Measurements from ENCODE around the gene LIPI.
A peak's percentile ranks its signal among the peaks of the same experiment; 100 is the strongest.

LIPI gene

GRCh38 chr21:14235101-14235500 is 24.3 kb upstream of the LIPI start:
- H3K9me3 ChIP-seq = no peaks in the 10 kb centered on the region
- no peak for TF ChIP-seq CTCF (IDR thresholded peaks at IDR 0.05)
- no peaks in the 10 kb centered on the region for H3K27me3 ChIP-seq
- H3K27ac ChIP-seq = no peak overlapping the region
- H3K4me3 ChIP-seq (ENCODE audit: low read depth in 1 of 2, low read length in 1 of 2) = no peak overlapping the region
- no peaks in the 10 kb centered on the region for H3K4me1 ChIP-seq (ENCODE audit: control insufficient read depth in 1 of 2, insufficient read depth in 1 of 2, low read depth in 1 of 2, low read length in 1 of 2)
- H3K36me3 ChIP-seq = no peaks in the 10 kb centered on the region

- no peak overlapping the region for H3K4me3 ChIP-seq (ENCODE audit: low read depth in 1 of 2, low read length in 1 of 2)
- H3K27me3 ChIP-seq = no peaks in the 10 kb centered on the region
- no peak for TF ChIP-seq CTCF (IDR thresholded peaks at IDR 0.05)
- H3K36me3 ChIP-seq = peaks cover 3% of the 10 kb centered on the region
- H3K9me3 ChIP-seq = no peaks in the 10 kb centered on the region
- no peaks in the 10 kb centered on the region for H3K4me1 ChIP-seq (ENCODE audit: control insufficient read depth in 1 of 2, insufficient read depth in 1 of 2, low read depth in 1 of 2, low read length in 1 of 2)
- H3K27ac ChIP-seq = no peak overlapping the region
Measured at GRCh38 chr21:14229399-14229798, 18.6 kb upstream of the LIPI start.

- H3K9me3 ChIP-seq = no peaks in the 10 kb centered on the region
- H3K27ac ChIP-seq = no peak overlapping the region
- H3K4me1 ChIP-seq (ENCODE audit: control insufficient read depth in 1 of 2, insufficient read depth in 1 of 2, low read depth in 1 of 2, low read length in 1 of 2) = peaks cover 14 to 39% of the 10 kb centered on the region in 2 experiments
- H3K27me3 ChIP-seq = no peaks in the 10 kb centered on the region
- H3K4me3 ChIP-seq (ENCODE audit: low read depth in 1 of 2, low read length in 1 of 2) = no peak overlapping the region
- H3K36me3 ChIP-seq = peaks cover 3% of the 10 kb centered on the region
- TF ChIP-seq CTCF (IDR thresholded peaks at IDR 0.05) = no peak
Measured at GRCh38 chr21:14223365-14223764, 12.6 kb upstream of the LIPI start.

- no peaks in the 10 kb centered on the region for H3K36me3 ChIP-seq
- TF ChIP-seq CTCF (IDR thresholded peaks at IDR 0.05) = no peak
- peaks cover 16 to 27% of the 10 kb centered on the region in 2 experiments for H3K4me1 ChIP-seq (ENCODE audit: control insufficient read depth in 1 of 2, insufficient read depth in 1 of 2, low read depth in 1 of 2, low read length in 1 of 2)
- no peak within 1 kb of the TSS for H3K27ac ChIP-seq
- no peaks in the 10 kb centered on the region for H3K9me3 ChIP-seq
- peak within 1 kb of the TSS; percentile 66 to 71 for H3K4me3 ChIP-seq (ENCODE audit: low read depth in 1 of 2, low read length in 1 of 2)
- H3K27me3 ChIP-seq = peaks cover 54% of the 10 kb centered on the region
Measured at GRCh38 chr21:14215971-14216641, 5.4 kb upstream of the LIPI start, which contains the start of gene RBM11. Gene RBM11, plus strand, starts transcription at chr21:14216157. Its CDS starts 30 bp downstream, at chr21:14216187.

- H3K4me3 ChIP-seq (ENCODE audit: low read depth in 1 of 2, low read length in 1 of 2) = no peak overlapping the region
- no peaks in the 10 kb centered on the region for H3K9me3 ChIP-seq
- no peaks in the 10 kb centered on the region for H3K36me3 ChIP-seq
- H3K27me3 ChIP-seq = peaks cover 67% of the 10 kb centered on the region
- no peak overlapping the region for H3K27ac ChIP-seq
- H3K4me1 ChIP-seq (ENCODE audit: control insufficient read depth in 1 of 2, insufficient read depth in 1 of 2, low read depth in 1 of 2, low read length in 1 of 2) = peaks cover 8 to 10% of the 10 kb centered on the region in 2 experiments
- TF ChIP-seq CTCF (IDR thresholded peaks at IDR 0.05) = no peak
Measured at GRCh38 chr21:14213164-14213563, 2.4 kb upstream of the LIPI start.

All from neutrophil (primary cell).